ENCODE measurements around the gene PEPD. TPM values are rescaled to one million over a fixed set of nuclear protein-coding genes. Genes with fewer than 3 reads are reported as not detected.

The PEPD gene
- total RNA-seq, 1 donor from 2014 or later = 15.0 TPM

DNA sequence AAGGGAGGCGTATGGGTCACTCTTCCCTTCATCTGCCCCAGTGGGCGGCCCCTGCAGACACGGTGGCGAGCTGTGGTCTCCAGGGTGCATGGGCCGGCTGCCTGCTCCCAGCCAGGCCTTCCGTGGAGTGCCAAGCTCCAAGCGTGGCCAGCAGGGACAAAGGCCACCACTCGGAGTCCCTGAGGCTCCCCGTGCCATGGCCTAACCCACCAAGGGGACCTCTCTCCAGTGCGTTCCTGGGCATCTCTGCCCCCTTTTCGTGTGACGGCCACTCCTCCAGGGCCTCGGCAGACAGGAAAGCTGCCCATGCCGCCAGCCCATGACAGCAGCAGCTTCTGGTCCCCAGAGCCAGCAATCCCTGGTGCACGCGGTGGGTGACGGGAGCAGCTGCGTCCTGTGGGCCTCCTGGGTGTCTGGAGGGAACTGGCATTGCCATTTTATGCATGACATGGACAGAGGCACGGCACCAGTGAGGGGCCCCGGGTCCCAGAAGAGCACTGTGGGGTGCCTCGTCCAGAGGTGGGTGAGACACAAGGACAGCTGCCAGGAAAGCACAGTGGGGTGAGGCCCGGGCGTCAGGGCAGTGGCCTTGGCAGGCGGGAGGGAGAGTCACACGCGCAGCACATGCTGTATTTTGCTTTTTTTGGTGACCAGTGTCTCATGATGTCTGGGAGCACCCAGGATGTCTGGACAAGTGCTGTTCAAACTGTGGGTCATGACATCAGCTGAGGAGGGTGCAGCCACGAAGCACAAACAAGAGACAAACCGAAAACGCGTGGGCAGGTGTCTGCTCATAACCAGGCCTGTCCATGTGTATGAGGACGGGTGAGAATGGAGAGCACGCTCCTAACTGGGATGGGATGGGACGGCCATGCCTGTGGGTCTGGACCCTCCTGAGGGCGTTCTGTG is 115.8 kb downstream of the PEPD start:
- Mint-ChIP-seq H3K27ac (no peak overlapping the region), H3K4me1 (ENCODE audit: low read depth) (peaks cover 4% of the 10 kb centered on the region), H3K36me3 (ENCODE audit: low read depth) (no peaks in the 10 kb centered on the region), H3K27me3 (ENCODE audit: insufficient read depth) (no peaks in the 10 kb centered on the region), H3K4me3 (no peak overlapping the region), H3K9me3 (no peaks in the 10 kb centered on the region)
- intact Hi-C loops (cut with micrococcal nuclease) = loop anchor here (1.0 to 5.0 kb wide), 3 partner anchors 171 to 279 kb away; no protein-coding TSS in a partner anchor
- DNase-seq (ENCODE audit: low spot score) = no peak

DNA sequence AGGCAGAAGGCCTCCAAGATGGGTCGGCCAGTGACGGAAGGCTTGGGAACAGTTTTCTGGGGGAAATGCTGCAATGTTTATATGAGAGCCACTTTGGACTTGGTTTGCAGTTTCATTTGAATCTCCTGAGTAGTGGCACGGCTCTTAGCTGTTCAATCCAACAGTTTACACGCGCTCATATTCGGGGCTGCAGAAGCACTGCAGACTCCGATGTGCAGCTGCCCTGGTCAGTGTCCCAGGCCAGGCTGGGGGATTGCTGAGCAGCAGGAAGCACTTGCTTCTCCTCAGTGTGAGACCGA is 116.4 kb downstream of the PEPD start:
- no peak for DNase-seq (ENCODE audit: low spot score)
- peaks cover 4% of the 10 kb centered on the region for H3K4me1 Mint-ChIP-seq (ENCODE audit: low read depth)
- no peaks in the 10 kb centered on the region for H3K27me3 Mint-ChIP-seq (ENCODE audit: insufficient read depth)
- no peak overlapping the region for H3K27ac Mint-ChIP-seq
- no peaks in the 10 kb centered on the region for H3K9me3 Mint-ChIP-seq
- intact Hi-C loops (cut with micrococcal nuclease) = loop anchor here (5.0 kb wide), 1 partner anchor 278 kb away; no protein-coding TSS in a partner anchor
- H3K4me3 Mint-ChIP-seq = no peak overlapping the region
- H3K36me3 Mint-ChIP-seq (ENCODE audit: low read depth) = no peaks in the 10 kb centered on the region

DNA sequence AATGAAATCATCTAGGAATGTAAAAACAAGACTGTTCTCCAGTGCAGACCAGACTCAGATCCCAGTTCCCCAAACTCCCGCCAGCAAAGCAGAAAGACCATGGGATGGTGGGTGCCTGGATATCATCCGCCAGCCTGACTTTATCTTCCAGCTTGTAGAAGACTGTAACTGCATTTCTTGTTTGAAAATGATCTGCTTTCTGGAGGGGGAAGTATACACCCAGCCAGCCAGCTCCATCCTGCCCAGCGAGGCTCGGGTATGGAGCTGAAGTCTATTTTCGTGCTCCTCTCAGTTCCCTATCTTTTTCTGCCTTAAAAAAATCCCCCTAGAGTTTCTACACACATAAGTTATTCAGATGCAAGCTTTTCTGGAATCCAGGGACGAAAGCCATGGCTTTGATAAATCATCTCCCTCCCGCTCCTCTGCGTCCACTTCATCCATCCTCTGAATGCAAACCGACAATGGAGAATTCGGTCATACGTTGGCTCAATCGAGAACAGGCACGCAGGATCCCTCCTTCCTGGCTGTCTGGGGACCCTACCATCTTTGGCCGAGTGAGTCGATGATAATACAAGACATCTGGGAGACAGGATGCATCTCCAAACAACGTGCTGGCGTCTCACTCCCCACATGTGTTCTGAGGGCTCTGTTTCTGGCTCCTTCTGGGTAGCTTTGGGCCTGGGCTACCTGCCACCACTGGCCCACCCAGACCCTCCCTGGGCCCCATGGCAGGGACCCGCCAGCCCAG is 116.9 kb downstream of the PEPD start:
- H3K4me3 Mint-ChIP-seq = no peak overlapping the region
- peaks cover 4% of the 10 kb centered on the region for H3K4me1 Mint-ChIP-seq (ENCODE audit: low read depth)
- no peaks in the 10 kb centered on the region for H3K27me3 Mint-ChIP-seq (ENCODE audit: insufficient read depth)
- H3K9me3 Mint-ChIP-seq = no peaks in the 10 kb centered on the region
- intact Hi-C loops (cut with micrococcal nuclease) = loop anchor here (5.0 kb wide), 1 partner anchor 277 kb away; no protein-coding TSS in a partner anchor
- H3K36me3 Mint-ChIP-seq (ENCODE audit: low read depth) = no peaks in the 10 kb centered on the region
- no peak for DNase-seq (ENCODE audit: low spot score)
- H3K27ac Mint-ChIP-seq = no peak overlapping the region

GRCh38 chr19:33403973-33404304 is 117.7 kb downstream of the PEPD start:
- Mint-ChIP-seq H3K4me3 (no peak overlapping the region), H3K27ac (no peak overlapping the region), H3K27me3 (ENCODE audit: insufficient read depth) (no peaks in the 10 kb centered on the region), H3K36me3 (ENCODE audit: low read depth) (no peaks in the 10 kb centered on the region), H3K9me3 (no peaks in the 10 kb centered on the region), H3K4me1 (ENCODE audit: low read depth) (peaks cover 4% of the 10 kb centered on the region)
- no peak for DNase-seq (ENCODE audit: low spot score)
- intact Hi-C loops (cut with micrococcal nuclease) = no loop called here

GRCh38 chr19:33403221-33403972 is 118.2 kb downstream of the PEPD start:
- intact Hi-C loops (cut with micrococcal nuclease) = no loop called here
- no peak for DNase-seq (ENCODE audit: low spot score)
- H3K4me3 Mint-ChIP-seq = no peak overlapping the region
- no peaks in the 10 kb centered on the region for H3K36me3 Mint-ChIP-seq (ENCODE audit: low read depth)
- no peak overlapping the region for H3K27ac Mint-ChIP-seq
- H3K4me1 Mint-ChIP-seq (ENCODE audit: low read depth) = peaks cover 4% of the 10 kb centered on the region
- H3K27me3 Mint-ChIP-seq (ENCODE audit: insufficient read depth) = no peaks in the 10 kb centered on the region
- no peaks in the 10 kb centered on the region for H3K9me3 Mint-ChIP-seq

DNA sequence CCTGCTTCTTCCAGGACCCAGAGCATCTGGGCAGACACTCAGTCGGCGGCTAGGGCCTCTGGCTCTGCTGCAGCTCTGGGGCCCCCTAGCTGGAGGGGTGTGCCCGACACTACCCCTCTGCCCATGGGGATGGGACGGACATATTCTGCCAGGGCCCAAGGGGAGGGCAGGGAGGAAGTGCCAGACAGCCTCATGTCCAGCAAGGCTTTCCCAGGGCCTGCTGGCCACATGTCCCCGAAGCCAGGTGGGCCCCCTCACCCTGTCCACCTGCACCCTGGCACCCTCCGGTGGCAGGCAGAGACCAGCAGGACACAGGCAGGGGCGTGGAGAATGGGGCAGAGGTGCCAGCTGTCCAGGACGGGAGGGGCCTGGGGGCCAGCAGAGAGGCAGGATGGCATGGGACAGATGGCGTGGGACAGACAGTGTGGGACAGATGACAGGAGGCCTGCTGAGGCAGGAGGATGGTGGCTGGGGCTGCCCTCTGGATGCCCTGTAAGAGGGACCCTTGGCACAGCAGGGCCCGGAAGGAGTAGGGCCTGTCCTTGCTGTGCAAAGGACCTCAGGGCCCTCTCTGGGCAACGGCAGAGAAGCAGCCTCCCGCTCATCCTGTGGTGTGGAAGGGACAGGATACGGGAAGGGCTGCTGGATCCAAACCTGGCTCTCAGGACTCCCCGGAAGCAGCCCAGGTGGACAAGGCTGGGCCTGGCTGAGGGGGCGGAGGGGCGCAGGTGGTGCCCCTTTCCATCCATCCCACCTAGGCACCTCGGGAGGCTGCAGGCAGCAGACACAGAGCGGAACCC is 119.0 kb downstream of the PEPD start:
- no peaks in the 10 kb centered on the region for H3K27me3 Mint-ChIP-seq (ENCODE audit: insufficient read depth)
- no peak overlapping the region for H3K27ac Mint-ChIP-seq
- H3K36me3 Mint-ChIP-seq (ENCODE audit: low read depth) = no peaks in the 10 kb centered on the region
- no peaks in the 10 kb centered on the region for H3K9me3 Mint-ChIP-seq
- H3K4me1 Mint-ChIP-seq (ENCODE audit: low read depth) = peaks cover 4% of the 10 kb centered on the region
- no peak overlapping the region for H3K4me3 Mint-ChIP-seq
- DNase-seq (ENCODE audit: low spot score) = no peak
- intact Hi-C loops (cut with micrococcal nuclease) = no loop called here

DNA sequence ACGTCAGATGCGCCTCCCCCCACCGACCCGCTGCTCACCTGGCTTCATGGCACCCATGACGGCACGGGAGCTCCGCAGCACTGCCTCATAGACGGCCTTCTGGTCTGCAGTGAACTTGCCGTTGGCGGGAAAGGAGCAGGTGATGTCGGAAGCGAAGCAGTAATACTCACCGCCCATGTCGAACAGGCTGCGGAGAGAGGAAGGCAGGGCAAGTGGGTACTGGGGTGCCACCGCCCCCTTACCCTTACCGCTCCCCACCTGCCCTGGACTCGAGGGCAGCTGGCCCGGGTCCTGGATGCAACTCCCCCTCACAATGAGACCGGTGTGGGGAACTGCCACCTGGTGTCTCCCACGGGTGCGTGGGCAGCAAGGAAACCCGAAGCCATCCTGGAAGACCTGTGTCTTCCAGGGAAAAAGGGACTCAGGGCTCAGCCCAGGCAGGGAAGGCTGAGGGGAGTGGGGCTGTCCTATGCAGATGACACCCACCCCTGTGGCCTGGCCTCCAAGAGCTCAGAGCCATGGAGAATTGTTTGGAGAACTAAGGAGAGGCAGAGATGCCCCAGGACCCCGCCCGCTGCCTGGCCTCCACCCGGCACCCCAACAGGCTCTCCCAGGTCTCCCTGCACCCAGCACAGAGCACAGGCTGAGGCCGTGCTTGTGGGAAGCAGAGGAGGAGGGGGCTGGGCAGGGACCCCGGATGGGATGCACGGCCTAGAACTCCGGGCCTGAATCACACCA is 119.7 kb downstream of the PEPD start:
- Mint-ChIP-seq H3K36me3 (ENCODE audit: low read depth) (no peaks in the 10 kb centered on the region), H3K27me3 (ENCODE audit: insufficient read depth) (no peaks in the 10 kb centered on the region), H3K4me1 (ENCODE audit: low read depth) (peaks cover 4% of the 10 kb centered on the region), H3K4me3 (no peak overlapping the region), H3K27ac (no peak overlapping the region), H3K9me3 (no peaks in the 10 kb centered on the region)
- intact Hi-C loops (cut with micrococcal nuclease) = no loop called here
- no peak for DNase-seq (ENCODE audit: low spot score)

- Mint-ChIP-seq H3K36me3 (ENCODE audit: low read depth) (no peaks in the 10 kb centered on the region), H3K27ac (no peak overlapping the region), H3K27me3 (ENCODE audit: insufficient read depth) (no peaks in the 10 kb centered on the region), H3K9me3 (no peaks in the 10 kb centered on the region), H3K4me3 (no peak overlapping the region), H3K4me1 (ENCODE audit: low read depth) (peaks cover 2% of the 10 kb centered on the region)
- DNase-seq (ENCODE audit: low spot score) = no peak
- intact Hi-C loops (cut with micrococcal nuclease) = no loop called here
Observed at GRCh38 chr19:33400856-33401682, 120.5 kb downstream of the PEPD start.

DNA sequence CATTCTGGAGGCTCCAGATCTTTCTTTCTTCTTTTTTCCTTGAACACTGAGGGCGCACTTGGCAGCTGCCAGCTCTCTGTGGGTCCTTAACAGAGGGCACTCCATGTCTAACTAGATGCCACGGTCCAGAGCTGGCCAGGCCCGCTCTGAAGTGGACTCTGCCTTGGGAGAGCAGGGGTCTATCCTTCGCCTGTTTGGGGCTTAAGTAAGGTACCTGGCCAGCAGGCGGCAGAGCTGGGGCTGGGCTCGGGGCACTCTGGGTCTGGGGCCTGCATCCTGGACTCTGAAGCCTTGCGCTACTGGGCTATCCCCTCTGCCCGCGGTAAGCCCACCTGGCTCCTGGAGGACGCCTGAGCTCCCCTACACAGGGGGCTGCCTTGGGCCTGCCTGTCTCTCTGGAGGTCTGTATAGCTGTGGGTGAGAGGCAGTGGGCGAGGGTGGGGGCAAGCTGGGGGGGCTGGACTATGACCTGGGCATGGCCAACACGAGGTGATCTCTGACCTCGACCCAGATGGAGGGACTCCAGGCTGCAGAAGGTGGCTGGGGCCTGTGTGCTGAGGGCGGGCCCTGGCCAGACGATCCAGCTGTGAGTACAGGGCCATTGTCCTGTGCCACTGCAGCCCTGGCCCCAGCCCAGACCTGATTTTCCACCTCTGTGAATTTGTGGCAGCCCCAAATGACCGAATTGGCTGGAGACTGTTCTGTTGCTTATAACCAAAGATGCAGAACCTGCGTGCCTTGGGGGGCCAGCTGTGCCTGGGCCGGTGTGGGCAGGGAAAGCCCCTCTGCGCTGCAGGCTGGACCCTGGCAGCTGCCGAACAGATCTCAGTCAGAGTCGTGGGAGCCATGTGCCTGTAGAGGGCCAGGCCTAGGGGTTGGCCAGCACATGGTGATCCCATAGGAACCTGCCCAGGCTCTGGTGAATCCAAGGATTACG is 121.6 kb downstream of the PEPD start:
- intact Hi-C loops (cut with micrococcal nuclease) = no loop called here
- no peaks in the 10 kb centered on the region for H3K9me3 Mint-ChIP-seq

GRCh38 chr19:33399081-33399744 is 122.4 kb downstream of the PEPD start:
- intact Hi-C loops (cut with micrococcal nuclease) = no loop called here
- Mint-ChIP-seq H3K27me3 (ENCODE audit: insufficient read depth) (no peaks in the 10 kb centered on the region), H3K9me3 (no peaks in the 10 kb centered on the region), H3K4me3 (no peak overlapping the region), H3K4me1 (ENCODE audit: low read depth) (no peaks in the 10 kb centered on the region), H3K27ac (no peak overlapping the region), H3K36me3 (ENCODE audit: low read depth) (no peaks in the 10 kb centered on the region)
- no peak for DNase-seq (ENCODE audit: low spot score)

More for the DNA sequence above, 121.6 kb downstream of the PEPD start:
- DNase-seq (ENCODE audit: low spot score) = no peak
- no peaks in the 10 kb centered on the region for H3K27me3 Mint-ChIP-seq (ENCODE audit: insufficient read depth)
- no peaks in the 10 kb centered on the region for H3K36me3 Mint-ChIP-seq (ENCODE audit: low read depth)
- H3K27ac Mint-ChIP-seq = no peak overlapping the region
- no peak overlapping the region for H3K4me3 Mint-ChIP-seq
- no peaks in the 10 kb centered on the region for H3K4me1 Mint-ChIP-seq (ENCODE audit: low read depth)
